HT-29 (cell line): Measurements from ENCODE around the gene CXorf65. TPM values are rescaled to one million over a fixed set of nuclear protein-coding genes. Genes with fewer than 3 reads are reported as not detected.

Experiments
- DNase-seq: peaks from one replicate; pipeline ENCODE4 v3.0.0-alpha.2; 2015; ENCODE audit warnings: low spot score
- small RNA-seq: library from RNA; depleted of rRNA; stranded (forward); fragments of <200 nt; gene quantifications from one replicate; pipeline ENCODE3, GENCODE V24; 2014
- total RNA-seq: library from RNA; depleted of rRNA; stranded (reverse); fragments of >200 nt; shearing (Covaris generic); gene quantifications from 2 replicates; pipeline ENCODE4 v1.2.3, GENCODE V29; 2014; rRNA removed

Gene CXorf65
- total RNA-seq, 1 experiment from 2014 or later = not detected

- no peak for DNase-seq
Observed at GRCh38 chrX:71067712-71068043, 38.9 kb downstream of the CXorf65 start.

GRCh38 chrX:71067089-71067488 is 39.5 kb downstream of the CXorf65 start:
- no peak for DNase-seq

GRCh38 chrX:71060127-71060526 is 46.4 kb downstream of the CXorf65 start:
- DNase-seq = no peak

- no peak for DNase-seq
Observed at GRCh38 chrX:71057848-71058530, 48.6 kb downstream of the CXorf65 start.

GRCh38 chrX:71056867-71057266 is 49.7 kb downstream of the CXorf65 start:
- no peak for DNase-seq

Small RNA genes within 50 kb of the gene (small RNA-seq; reads per million reads assigned to genes)
- gene CXorf65 = not detected

Other genes starting within 250 kb of the CXorf65 start
- not detected in 2 replicates for gene TEX11, start 198.0 kb downstream of the CXorf65 start, total RNA-seq
- not detected in 2 replicates for gene SLC7A3, start 175.6 kb downstream of the CXorf65 start, total RNA-seq
- 52.1 and 59.7 TPM in 2 replicates for gene SNX12, start 38.4 kb downstream of the CXorf65 start, total RNA-seq
- gene FOXO4, start 10.9 kb downstream of the CXorf65 start, total RNA-seq = 9.4 and 11.1 TPM in 2 replicates
- 0.08 TPM in 1 of 2 replicates, not detected in the other for gene IL2RG, start 4.8 kb upstream of the CXorf65 start, total RNA-seq
- gene MED12, start 11.9 kb upstream of the CXorf65 start, total RNA-seq = 21.4 and 36.2 TPM in 2 replicates
- gene NLGN3, start 38.1 kb upstream of the CXorf65 start, total RNA-seq = 0.13 TPM in 1 of 2 replicates, not detected in the other
- gene GJB1, start 116.5 kb upstream of the CXorf65 start, total RNA-seq = 45.9 and 52.6 TPM in 2 replicates
- gene ZMYM3, start 147.4 kb upstream of the CXorf65 start, total RNA-seq = 24.3 and 25.1 TPM in 2 replicates
- gene NONO, start 176.9 kb upstream of the CXorf65 start, total RNA-seq = 400 and 406 TPM in 2 replicates
- gene ITGB1BP2, start 195.0 kb upstream of the CXorf65 start, total RNA-seq = 1.7 and 2.2 TPM in 2 replicates